HG03432 (cell line): ENCODE results near the gene KLHL2.
"Not testable (repeated sequence)": the region's sequence is repeated elsewhere in the genome, so short reads cannot be mapped to it uniquely, and the experiment has no call there.

Source experiments
- ATAC-seq: cut with Tn5 transposase; IDR thresholded peaks from one replicate; pipeline ENCODE4 v1.9.1; 2021; ENCODE audit warnings: mild to moderate bottlenecking, moderate library complexity; ENCODE audit not compliant: unreplicated experiment

Gene KLHL2

DNA sequence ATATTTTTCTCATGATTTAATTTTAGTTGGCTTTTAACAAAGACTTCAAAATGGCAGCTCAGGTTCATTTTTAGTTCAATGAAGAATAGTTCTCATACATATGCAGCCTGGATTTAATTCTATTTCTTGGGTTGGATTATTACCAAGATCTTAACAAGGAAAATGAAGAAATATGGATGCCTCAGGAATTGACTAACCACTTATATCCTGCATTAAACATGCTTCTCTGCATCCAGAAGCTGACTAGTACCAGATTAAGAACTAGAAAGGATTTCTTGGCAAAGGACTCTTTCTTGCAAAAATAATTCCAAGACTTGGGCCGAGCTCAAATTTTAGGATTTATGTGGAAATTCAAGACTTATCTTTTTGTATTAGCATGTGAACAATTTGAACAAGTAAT is 5.6 kb upstream of the KLHL2 start:
- no peak for ATAC-seq

- ATAC-seq, result no peak
These were observed 3.6 kb upstream of the KLHL2 start for GRCh38 chr4:165203541-165204461.

DNA sequence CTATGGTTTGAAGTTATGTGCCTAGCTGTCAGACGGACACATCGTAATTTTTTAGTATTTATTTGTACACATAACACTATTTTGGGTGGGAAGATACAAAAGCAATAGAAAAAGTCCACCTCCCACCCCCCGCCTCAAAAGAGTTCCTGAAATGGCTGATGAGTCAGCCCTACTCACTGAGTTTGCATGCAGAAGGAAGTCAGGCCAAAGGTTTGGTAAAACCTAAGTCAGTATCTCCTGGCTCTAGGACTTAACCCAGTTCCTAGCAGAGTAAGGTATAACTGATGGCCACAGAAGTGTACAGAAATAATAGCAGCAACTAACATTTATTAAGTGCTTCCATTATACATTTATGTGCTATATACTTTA is 2.9 kb upstream of the KLHL2 start:
- ATAC-seq, result no peak

GRCh38 chr4:165207016-165207430 is 338 bp upstream of the KLHL2 start:
- peak; percentile 33 for ATAC-seq

DNA sequence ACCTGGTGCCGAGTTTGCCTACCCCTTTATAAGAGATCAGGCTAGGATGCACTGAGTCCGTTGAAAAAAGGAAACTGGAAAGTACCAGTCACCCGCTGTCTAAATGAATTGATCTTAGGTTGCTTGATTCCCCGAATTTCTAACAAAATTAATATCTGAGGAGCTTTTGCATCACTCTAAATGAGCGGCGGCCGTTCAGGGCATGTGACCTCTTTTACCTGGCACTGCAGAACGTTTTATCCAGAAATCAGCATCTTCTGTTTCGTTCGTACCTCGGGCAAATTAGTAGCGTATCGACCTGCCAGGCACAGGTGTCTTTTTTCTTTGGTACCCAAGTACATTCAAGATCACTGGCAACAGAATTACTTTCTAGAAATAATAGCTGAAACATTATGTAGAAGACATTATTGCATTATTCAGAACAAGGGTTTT is 876 bp downstream of the KLHL2 start:
- ATAC-seq, result no peak

DNA sequence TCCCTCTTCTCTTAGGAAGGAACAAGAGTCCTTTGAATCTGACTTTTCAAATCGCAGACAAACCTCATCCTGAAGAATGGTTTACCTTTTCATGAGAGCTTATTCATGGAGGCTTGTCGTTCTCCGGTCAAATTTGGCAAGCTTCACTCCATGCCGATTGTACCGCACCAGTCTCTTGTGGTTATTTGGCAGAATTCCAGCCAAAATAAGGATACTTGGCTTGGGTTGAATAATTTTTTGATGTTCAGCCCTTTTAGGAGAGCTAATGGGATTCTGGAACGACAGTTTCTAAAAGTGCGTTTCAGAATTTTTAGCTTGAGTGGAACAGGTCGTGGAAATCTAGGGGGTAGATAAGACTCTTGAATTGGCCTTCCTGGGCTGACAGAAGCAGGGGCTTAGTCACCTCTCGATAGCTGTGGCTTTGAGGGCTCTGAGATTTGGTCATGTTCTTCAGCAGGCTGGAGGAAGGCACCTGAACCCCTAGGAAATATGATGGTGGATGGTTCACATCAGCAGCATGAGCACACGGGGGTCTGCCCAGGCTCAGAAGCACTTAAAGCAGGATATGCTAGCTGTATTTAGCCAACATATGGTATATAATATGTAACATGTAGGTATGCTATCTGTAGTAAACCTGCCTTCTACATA is 1.5 kb downstream of the KLHL2 start:
- ATAC-seq, result no peak

GRCh38 chr4:165209796-165210195 is 2.4 kb downstream of the KLHL2 start:
- no peak for ATAC-seq

GRCh38 chr4:165210566-165210965 is 3.2 kb downstream of the KLHL2 start:
- ATAC-seq, result no peak

GRCh38 chr4:165212647-165213046 is 5.3 kb downstream of the KLHL2 start:
- peak; percentile 21 for ATAC-seq

DNA sequence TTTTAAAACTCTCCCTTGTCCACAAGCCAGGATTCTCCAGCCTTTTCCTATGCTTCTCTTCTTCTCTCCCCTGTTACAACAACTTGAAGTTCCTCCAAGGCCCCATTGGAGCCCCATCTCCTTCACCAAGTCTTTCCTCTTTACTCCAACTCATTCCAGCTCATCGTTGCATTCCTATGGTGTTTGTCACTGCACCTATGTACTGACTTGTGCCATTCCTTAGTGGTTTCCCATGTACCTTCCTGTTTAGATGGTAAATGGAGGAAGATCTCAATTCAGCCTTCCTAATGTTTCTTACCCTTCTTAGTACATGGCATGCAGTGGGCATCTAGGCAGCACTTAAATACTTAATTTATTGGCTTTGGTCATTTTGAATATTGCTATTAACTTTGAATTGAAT is 6.0 kb downstream of the KLHL2 start:
- not testable (repeated sequence) for ATAC-seq

DNA sequence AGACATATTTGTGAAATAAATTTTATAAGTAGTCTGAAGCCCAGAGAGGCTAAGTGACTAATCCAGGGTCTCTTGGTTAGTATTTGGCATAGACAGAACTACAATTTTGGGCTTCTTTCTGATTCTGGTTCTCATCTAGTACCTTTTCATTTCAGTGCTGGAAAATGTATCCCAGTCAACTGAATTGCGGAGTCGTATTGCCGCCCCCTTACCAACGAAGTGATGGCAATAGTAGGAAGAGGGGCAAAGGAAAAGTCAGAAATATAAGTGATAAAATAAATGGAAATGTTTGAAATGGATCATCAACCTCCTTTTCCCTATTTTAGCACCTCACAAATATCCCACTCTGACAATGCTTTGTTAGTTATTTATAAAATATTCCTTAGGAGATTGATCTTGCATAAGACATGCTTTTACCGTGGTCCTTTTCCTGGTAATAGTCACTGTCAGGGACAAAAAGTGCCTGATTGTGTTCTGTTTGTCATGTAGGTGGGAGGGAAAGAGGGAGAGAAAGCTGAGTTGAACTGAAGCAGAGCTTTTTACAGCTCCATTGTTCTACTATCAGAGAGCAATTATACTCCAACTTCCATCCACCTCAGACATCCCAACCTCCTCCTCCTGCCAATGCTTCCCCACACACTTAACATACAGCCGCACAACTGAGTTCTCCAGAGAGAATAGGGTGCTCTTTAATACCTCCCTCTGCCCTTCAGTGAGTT is 6.8 kb downstream of the KLHL2 start:
- not testable (repeated sequence) for ATAC-seq

GRCh38 chr4:165215034-165215751 is 7.8 kb downstream of the KLHL2 start:
- peak; percentile 75 for ATAC-seq

- ATAC-seq, result peak; percentile 76
These were observed 8.6 kb downstream of the KLHL2 start for GRCh38 chr4:165215761-165216487.

DNA sequence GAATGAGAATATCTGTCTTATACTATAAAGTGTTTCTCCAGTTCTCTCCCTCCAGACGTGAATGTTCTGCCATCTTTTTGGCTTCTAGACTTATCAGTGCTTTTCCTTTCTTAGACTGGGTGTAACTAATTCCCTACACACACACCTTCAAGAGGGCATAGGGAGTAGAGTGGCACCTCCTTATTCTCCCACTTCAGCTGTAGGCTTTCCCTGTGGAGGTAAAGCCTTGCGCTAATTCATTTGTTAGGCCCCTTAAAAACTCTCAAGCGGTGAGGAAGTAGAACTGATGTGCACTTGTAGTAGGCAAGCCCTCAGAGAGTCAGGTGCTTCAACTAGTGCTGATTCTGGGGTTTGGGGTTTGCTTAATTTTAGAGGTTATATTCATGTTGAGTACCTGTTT is 10.0 kb downstream of the KLHL2 start:
- ATAC-seq, result no peak

- ATAC-seq, result not testable (repeated sequence)
These were observed 13.9 kb downstream of the KLHL2 start for GRCh38 chr4:165221306-165221705.

DNA sequence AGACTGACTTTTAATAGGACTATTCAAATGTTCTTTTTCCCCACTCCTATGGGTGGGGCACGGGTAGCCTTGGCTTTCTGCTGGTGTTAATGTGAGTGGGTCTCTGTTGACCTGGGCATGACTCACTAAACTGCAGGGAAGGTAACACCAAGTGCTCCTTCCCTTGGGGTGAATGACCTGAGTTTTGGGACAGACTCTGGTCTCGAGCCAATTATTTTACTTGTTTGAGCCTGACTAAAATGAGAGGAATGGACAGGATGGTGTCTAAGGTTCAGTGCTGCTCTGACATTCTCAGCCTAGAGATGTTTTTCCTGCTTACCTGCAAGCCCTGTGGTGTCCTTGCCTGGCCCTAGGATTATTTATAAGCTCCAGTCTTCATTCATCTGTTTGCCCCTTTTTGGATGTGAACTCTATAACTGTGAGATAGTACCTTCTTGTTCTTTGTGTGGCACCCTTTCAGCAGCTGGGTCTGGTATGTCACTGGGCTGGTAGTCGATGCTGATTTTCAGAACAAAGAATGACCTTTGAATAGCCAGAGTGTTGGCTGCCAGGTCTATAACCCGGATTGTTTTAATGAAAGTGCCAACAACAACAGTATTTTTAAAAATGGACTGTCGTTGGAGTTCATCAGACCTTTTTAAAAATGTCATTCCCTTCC is 14.8 kb downstream of the KLHL2 start:
- ATAC-seq, result not testable (repeated sequence)

DNA sequence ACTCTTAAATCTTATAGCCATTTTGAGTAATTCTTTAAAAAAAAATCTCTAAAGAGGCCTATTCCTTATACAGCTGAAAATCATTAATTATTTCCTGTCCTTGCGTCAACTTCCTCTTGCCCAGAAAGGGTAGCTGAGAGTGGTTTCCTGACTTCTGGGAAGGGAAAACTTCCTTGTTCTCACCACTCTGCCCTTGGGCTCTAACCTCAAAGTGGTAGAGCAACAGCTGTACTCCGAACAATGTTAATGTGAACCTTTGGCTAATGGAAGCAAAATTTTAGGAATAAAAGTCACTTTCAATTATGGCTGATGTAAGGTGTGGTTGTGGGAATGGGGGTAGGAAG is 15.3 kb downstream of the KLHL2 start:
- ATAC-seq, result no peak

DNA sequence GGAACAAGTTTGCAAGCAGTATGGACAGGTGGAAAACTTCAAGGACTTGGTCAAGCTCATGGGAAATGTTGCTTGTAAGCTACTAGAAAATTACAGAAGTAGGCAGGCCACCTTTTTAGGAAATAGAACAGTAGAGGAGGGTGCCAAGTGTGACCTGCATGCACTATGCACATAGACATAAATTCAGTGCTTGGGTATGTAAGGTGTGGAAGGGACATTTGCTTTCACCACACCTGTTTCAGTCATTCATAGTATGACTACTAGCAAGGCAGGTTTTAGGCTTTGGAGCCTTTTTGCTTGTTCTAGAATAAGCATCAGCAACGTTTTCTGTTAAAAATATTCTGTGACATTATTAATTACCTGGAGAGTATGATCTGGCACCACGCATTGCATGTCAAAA is 20.0 kb downstream of the KLHL2 start:
- not testable (repeated sequence) for ATAC-seq

GRCh38 chr4:165229490-165230200 is 22.3 kb downstream of the KLHL2 start:
- ATAC-seq, result not testable (repeated sequence)
